ENCODE results near the gene SYT1. TPM values are rescaled to one million over a fixed set of nuclear protein-coding genes. Genes with fewer than 3 reads are reported as not detected.

SYT1 gene
- total and polyA plus RNA-seq, 2 of the 4 experiments (the other 2 are of a cell fraction) = 2.8 to 3.0 TPM

DNA sequence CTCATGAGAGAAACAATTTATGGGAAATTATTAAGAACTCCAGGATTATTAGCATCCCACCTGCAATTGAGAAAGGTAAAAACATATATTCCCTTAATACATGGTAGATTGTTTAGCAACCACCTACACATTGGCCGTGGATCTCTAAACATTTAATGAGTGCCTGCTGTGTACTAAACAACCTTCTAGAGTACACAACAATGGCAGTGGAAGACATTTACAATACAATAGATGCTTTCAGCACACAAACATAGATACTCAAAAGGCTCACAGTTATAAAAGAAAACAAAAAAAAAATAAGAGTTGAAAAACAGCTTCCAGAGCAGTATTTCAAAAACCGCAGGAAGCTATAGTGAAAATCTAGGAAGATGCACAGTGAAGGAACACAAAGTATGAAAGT, 382.9 kb downstream of the SYT1 start:
- Histone ChIP-seq H3K4ac (ENCODE audit: low read depth, low read length) (no peak overlapping the region), H2BK120ac (ENCODE audit: low read depth, low read length) (no peak overlapping the region), H3K4me1 (ENCODE audit: control insufficient read depth, insufficient read depth, low read length) (peaks cover 2% of the 10 kb centered on the region; the same call in 1 of the 2 replicates), H2AK9ac (replicated peaks; ENCODE audit: low read depth, low read length, poor library complexity) (no peak overlapping the region), H3K14ac (replicated peaks; ENCODE audit: low read depth, low read length) (no peak overlapping the region), H3K18ac (ENCODE audit: low read depth, low read length) (no peak overlapping the region), H3K23ac (ENCODE audit: low read depth, low read length) (no peak overlapping the region), H3K9ac (ENCODE audit: low read depth, low read length) (no peak overlapping the region), H4K20me1 (ENCODE audit: insufficient read depth, low read length) (no peaks in the 10 kb centered on the region), H3K4me2 (ENCODE audit: low read depth, low read length) (no peak overlapping the region), H3K9me1 (ENCODE audit: insufficient read depth, low read length) (no peaks in the 10 kb centered on the region), H3K9me3 (ENCODE audit: control insufficient read depth, insufficient read depth, low read length) (no peaks in the 10 kb centered on the region), H3K4me3 (ENCODE audit: insufficient read depth, low read depth, low read length) (no peak overlapping the region), H2BK5ac (ENCODE audit: low read depth, low read length, poor library complexity, severe bottlenecking) (no peak overlapping the region), H4K8ac (ENCODE audit: low read depth in 2 of 2, low read length in 2 of 2) (no peak overlapping the region), H3K27me3 (ENCODE audit: control insufficient read depth, insufficient read depth, low read length) (no peaks in the 10 kb centered on the region), H3K56ac (ENCODE audit: extremely low read depth, insufficient read depth, low read length) (no peak overlapping the region), H3K27ac (ENCODE audit: insufficient read depth, low read length) (no peak overlapping the region), H2AFZ (replicated peaks; ENCODE audit: low read length, poor library complexity) (no peak overlapping the region), H2BK20ac (ENCODE audit: low read depth, low read length) (no peak overlapping the region), H4K91ac (ENCODE audit: insufficient read depth, low read depth, low read length) (no peak overlapping the region), H4K5ac (ENCODE audit: low read depth, low read length) (no peak overlapping the region), H3K79me1 (ENCODE audit: low read depth in 1 of 2, low read length in 2 of 2) (no peaks in the 10 kb centered on the region), H3K36me3 (ENCODE audit: control insufficient read depth, insufficient read depth, low read length) (no peaks in the 10 kb centered on the region), H2AK5ac (ENCODE audit: low read depth, low read length) (no peak overlapping the region), H2BK15ac (ENCODE audit: low read depth, low read length) (no peak overlapping the region)
- TF ChIP-seq RAD21 (IDR thresholded peaks at IDR 0.05; ENCODE audit: low read length) = no peak
- TF ChIP-seq ELK1 (IDR thresholded peaks at IDR 0.05; ENCODE audit: borderline replicate concordance, low read depth, low read length) = no peak
- TF ChIP-seq, protein P1, sequence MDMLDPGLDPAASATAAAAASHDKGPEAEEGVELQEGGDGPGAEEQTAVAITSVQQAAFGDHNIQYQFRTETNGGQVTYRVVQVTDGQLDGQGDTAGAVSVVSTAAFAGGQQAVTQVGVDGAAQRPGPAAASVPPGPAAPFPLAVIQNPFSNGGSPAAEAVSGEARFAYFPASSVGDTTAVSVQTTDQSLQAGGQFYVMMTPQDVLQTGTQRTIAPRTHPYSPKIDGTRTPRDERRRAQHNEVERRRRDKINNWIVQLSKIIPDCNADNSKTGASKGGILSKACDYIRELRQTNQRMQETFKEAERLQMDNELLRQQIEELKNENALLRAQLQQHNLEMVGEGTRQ (IDR thresholded peaks at IDR 0.05; ENCODE audit: low read depth, low read length) = no peak
- no peak for TF ChIP-seq RFX5 (IDR thresholded peaks at IDR 0.05; ENCODE audit: low read depth, low read length)
- no peak for TF ChIP-seq NFE2L2 (IDR thresholded peaks at IDR 0.05; ENCODE audit: low read depth, low read length)
- TF ChIP-seq CEBPB (IDR thresholded peaks at IDR 0.05; ENCODE audit: low read depth, low read length) = no peak
- no peak for TF ChIP-seq MXI1 (IDR thresholded peaks at IDR 0.05; ENCODE audit: borderline replicate concordance, low read depth, low read length)
- no peak for TF ChIP-seq POLR2A (IDR thresholded peaks at IDR 0.05; ENCODE audit: low read depth, low read length)
- no peak for TF ChIP-seq RCOR1 (IDR thresholded peaks at IDR 0.05; ENCODE audit: insufficient replicate concordance, low read length)
- no peak for TF ChIP-seq MAFK (IDR thresholded peaks at IDR 0.05; ENCODE audit: low read depth, low read length)
- TF ChIP-seq MAZ (IDR thresholded peaks at IDR 0.05; ENCODE audit: borderline replicate concordance, low read depth, low read length) = no peak
- TF ChIP-seq BHLHE40 (IDR thresholded peaks at IDR 0.05; ENCODE audit: low read depth, low read length) = no peak
- no peak for TF ChIP-seq CHD1 (IDR thresholded peaks at IDR 0.05; ENCODE audit: low read depth, low read length)
- TF ChIP-seq SMC3 (IDR thresholded peaks at IDR 0.05; ENCODE audit: low read depth, low read length) = no peak
- no peak for TF ChIP-seq FOS (IDR thresholded peaks at IDR 0.05; ENCODE audit: low read depth, low read length)
- TF ChIP-seq CTCF (conservative IDR thresholded peaks at IDR 0.05; ENCODE audit: low read depth, low read length) = no peak
- intact Hi-C loops (cut with micrococcal nuclease) (no loop called here), in situ Hi-C loops (cut with MboI; ENCODE audit: low sequenced_read_pairs) (no loop called here), dilution Hi-C loops (cut with HindIII; ENCODE audit: low sequenced_read_pairs, unreplicated experiment) (no loop called here)
- ChIA-PET POLR2A (ENCODE audit: unreplicated experiment) (no interaction called here), CTCF (no interaction called here)
- ATAC-seq (ENCODE audit: low read depth) (no peak), DNase-seq (no peak)
- BruUV-seq (replicated peaks) = no TSS peak
- no CpG with 5 or more reads among the region's 2 CpGs for WGBS, 2 experiments (ENCODE audit: extremely low coverage in 2 of 2, insufficient read length in 1 of 2)
